GM15510 (cell line): ENCODE data around the gene ZFAND3.
A peak's percentile ranks its signal among the peaks of the same experiment; 100 is the strongest.

Experiments used
- POLR2A ChIP-seq: IDR thresholded peaks from 3 replicates; pipeline ENCODE4 v1.6.1; 2011; ENCODE audit warnings: borderline replicate concordance; ENCODE audit not compliant: insufficient read length; ENCODE audit errors: extremely low read depth

ZFAND3 gene

GRCh38 chr6:37819177-37819801 is at the start of gene ZFAND3:
TSS of gene ZFAND3 (plus strand) at chr6:37819727. CDS start at chr6:37819946, 219 bp downstream.
- TF ChIP-seq POLR2A, result peak; percentile 13

- no peak for TF ChIP-seq POLR2A
Observed at GRCh38 chr6:37774028-37774680, 45.4 kb upstream of the ZFAND3 start.

GRCh38 chr6:37776566-37776965 is 43.0 kb upstream of the ZFAND3 start:
- no peak for TF ChIP-seq POLR2A

- no peak for TF ChIP-seq POLR2A
Observed at GRCh38 chr6:37777272-37777834, 42.2 kb upstream of the ZFAND3 start.

GRCh38 chr6:37779111-37779800 is 40.3 kb upstream of the ZFAND3 start:
- no peak for TF ChIP-seq POLR2A

- TF ChIP-seq POLR2A, result no peak
Observed at GRCh38 chr6:37779902-37780628, 39.5 kb upstream of the ZFAND3 start.

GRCh38 chr6:37781788-37782187 is 37.7 kb upstream of the ZFAND3 start:
- no peak for TF ChIP-seq POLR2A

- TF ChIP-seq POLR2A, result no peak
Observed at GRCh38 chr6:37783025-37783855, 36.3 kb upstream of the ZFAND3 start.

- TF ChIP-seq POLR2A, result peak; percentile 33
Observed at GRCh38 chr6:37783856-37784584, 35.5 kb upstream of the ZFAND3 start.

GRCh38 chr6:37784585-37784967 is 35.0 kb upstream of the ZFAND3 start:
- TF ChIP-seq POLR2A, result no peak

- no peak for TF ChIP-seq POLR2A
Observed at GRCh38 chr6:37785002-37785662, 34.4 kb upstream of the ZFAND3 start.

GRCh38 chr6:37785663-37786270 is 33.8 kb upstream of the ZFAND3 start:
- TF ChIP-seq POLR2A, result no peak
